Measurements from ENCODE around the gene REM2. TPM values are rescaled to one million over a fixed set of nuclear protein-coding genes. Genes with fewer than 3 reads are reported as not detected.
"Not testable (repeated sequence)": the region's sequence is repeated elsewhere in the genome, so short reads cannot be mapped to it uniquely, and the experiment has no call there.

REM2 gene
- polyA plus RNA-seq, 3 donors, result 1.8 TPM; not detected in 2

- no peak for TF ChIP-seq CTCF (IDR thresholded peaks at IDR 0.05)
- Mint-ChIP-seq H3K9me3 (peaks cover 0 to 2% (median 0%) of the 10 kb centered on the region in 7 donors), H3K4me3 (no peak overlapping the region), H3K36me3 (peaks cover 1 to 4% of the 10 kb centered on the region in 2 donors), H3K27ac (no peak overlapping the region), H3K4me1 (peaks cover 28% of the 10 kb centered on the region), H3K27me3 (ENCODE audit: low read depth in 3 of 3) (peaks cover 4 to 28% (median 13%) of the 10 kb centered on the region in 3 donors)
- no peaks in the 10 kb centered on the region for H3K36me3 ChIP-seq (replicated peaks in 1 of 2; ENCODE audit: control insufficient read depth in 1 of 2, insufficient read depth in 2 of 2, low read length in 2 of 2)
- peaks cover 0 to 5% of the 10 kb centered on the region in 2 donors for H3K27me3 ChIP-seq (ENCODE audit: control insufficient read depth in 2 of 2, insufficient read depth in 2 of 2, low read length in 2 of 2)
- H4K20me1 ChIP-seq (ENCODE audit: insufficient read depth, low read length), result no peaks in the 10 kb centered on the region
- DNase-seq, result no peak
- H3K4me1 ChIP-seq (ENCODE audit: control insufficient read depth in 1 of 2, insufficient read depth in 2 of 2, low read length in 2 of 2), result peaks cover 19 to 30% of the 10 kb centered on the region in 2 donors
- H2AFZ ChIP-seq (ENCODE audit: insufficient read depth, low read depth, low read length, poor library complexity, severe bottlenecking), result no peak overlapping the region
- H3K9me3 ChIP-seq (replicated peaks in 1 of 2; ENCODE audit: control insufficient read depth in 1 of 2, insufficient read depth in 1 of 2, low read length in 2 of 2), result no peaks in the 10 kb centered on the region
- WGBS (ENCODE audit: insufficient coverage), result 95% methylated on average over 11 of the region's 19 CpGs
- no peak overlapping the region for H3K9ac ChIP-seq (ENCODE audit: insufficient read depth, low read length, poor library complexity, severe bottlenecking)
- no peak overlapping the region for H3K4me3 ChIP-seq (replicated peaks in 1 of 3; ENCODE audit: low read depth in 2 of 3, low read length in 3 of 3)
- no peaks in the 10 kb centered on the region for H3K79me2 ChIP-seq (ENCODE audit: insufficient read depth, low read length)
- intact Hi-C loops (cut with micrococcal nuclease), result no loop called here
- H3K4me2 ChIP-seq (replicated peaks; ENCODE audit: extremely low read depth, low read length, poor library complexity, severe bottlenecking), result no peak overlapping the region
- no peak overlapping the region for H3K27ac ChIP-seq (ENCODE audit: low read depth in 1 of 2, low read length in 2 of 2)
Measured at GRCh38 chr14:22849212-22849819, 33.7 kb upstream of the REM2 start.

- 50% methylated on average over 2 of the region's 9 CpGs for WGBS (ENCODE audit: insufficient coverage)
- H3K9me3 ChIP-seq (replicated peaks in 1 of 2; ENCODE audit: control insufficient read depth in 1 of 2, insufficient read depth in 1 of 2, low read length in 2 of 2), result no peaks in the 10 kb centered on the region
- no peak overlapping the region for H3K9ac ChIP-seq (ENCODE audit: insufficient read depth, low read length, poor library complexity, severe bottlenecking)
- peaks cover 0 to 1% of the 10 kb centered on the region in 2 donors for H3K36me3 Mint-ChIP-seq
- peaks cover 28% of the 10 kb centered on the region for H3K4me1 Mint-ChIP-seq
- H3K36me3 ChIP-seq (replicated peaks in 1 of 2; ENCODE audit: control insufficient read depth in 1 of 2, insufficient read depth in 2 of 2, low read length in 2 of 2), result no peaks in the 10 kb centered on the region
- TF ChIP-seq CTCF (IDR thresholded peaks at IDR 0.05), result no peak
- H3K4me1 ChIP-seq (ENCODE audit: control insufficient read depth in 1 of 2, insufficient read depth in 2 of 2, low read length in 2 of 2), result peaks cover 19 to 30% of the 10 kb centered on the region in 2 donors
- intact Hi-C loops (cut with micrococcal nuclease), result loop anchor here (5.0 kb wide), 2 partner anchors 74 to 194 kb away; no protein-coding TSS in a partner anchor
- peaks cover 0 to 2% (median 0%) of the 10 kb centered on the region in 7 donors for H3K9me3 Mint-ChIP-seq
- peaks cover 3 to 29% (median 18%) of the 10 kb centered on the region in 3 donors for H3K27me3 Mint-ChIP-seq (ENCODE audit: low read depth in 3 of 3)
- H3K4me2 ChIP-seq (replicated peaks; ENCODE audit: extremely low read depth, low read length, poor library complexity, severe bottlenecking), result no peak overlapping the region
- no peak overlapping the region for H3K27ac ChIP-seq (ENCODE audit: low read depth in 1 of 2, low read length in 2 of 2)
- DNase-seq, result peak; percentile 65 to 93 (median 71)
- peak overlapping the region; percentile 46 for H2AFZ ChIP-seq (ENCODE audit: insufficient read depth, low read depth, low read length, poor library complexity, severe bottlenecking)
- no peaks in the 10 kb centered on the region for H4K20me1 ChIP-seq (ENCODE audit: insufficient read depth, low read length)
- H3K4me3 Mint-ChIP-seq, result peak overlapping the region in 1 of 2 donors; percentile 12
- no peaks in the 10 kb centered on the region for H3K79me2 ChIP-seq (ENCODE audit: insufficient read depth, low read length)
- H3K4me3 ChIP-seq (replicated peaks in 1 of 3; ENCODE audit: low read depth in 2 of 3, low read length in 3 of 3), result no peak overlapping the region
- peaks cover 0 to 5% of the 10 kb centered on the region in 2 donors for H3K27me3 ChIP-seq (ENCODE audit: control insufficient read depth in 2 of 2, insufficient read depth in 2 of 2, low read length in 2 of 2)
- H3K27ac Mint-ChIP-seq, result peak overlapping the region in 1 of 7 donors; percentile 27
Measured at GRCh38 chr14:22850944-22851764, 31.9 kb upstream of the REM2 start.

- H3K27ac Mint-ChIP-seq; H3K4me2 ChIP-seq (replicated peaks; ENCODE audit: extremely low read depth, low read length, poor library complexity, severe bottlenecking); H4K20me1 ChIP-seq (ENCODE audit: insufficient read depth, low read length); H3K27ac ChIP-seq (ENCODE audit: low read depth in 1 of 2, low read length in 2 of 2); H3K4me3 ChIP-seq (replicated peaks in 1 of 3; ENCODE audit: low read depth in 2 of 3, low read length in 3 of 3); H3K4me3 Mint-ChIP-seq; H3K36me3 Mint-ChIP-seq; H3K79me2 ChIP-seq (ENCODE audit: insufficient read depth, low read length); H3K9me3 Mint-ChIP-seq; H2AFZ ChIP-seq (ENCODE audit: insufficient read depth, low read depth, low read length, poor library complexity, severe bottlenecking); H3K36me3 ChIP-seq (replicated peaks in 1 of 2; ENCODE audit: control insufficient read depth in 1 of 2, insufficient read depth in 2 of 2, low read length in 2 of 2); H3K27me3 ChIP-seq (ENCODE audit: control insufficient read depth in 2 of 2, insufficient read depth in 2 of 2, low read length in 2 of 2); H3K9me3 ChIP-seq (replicated peaks in 1 of 2; ENCODE audit: control insufficient read depth in 1 of 2, insufficient read depth in 1 of 2, low read length in 2 of 2); DNase-seq; H3K9ac ChIP-seq (ENCODE audit: insufficient read depth, low read length, poor library complexity, severe bottlenecking): not testable (repeated sequence)
- intact Hi-C loops (cut with micrococcal nuclease), result loop anchor here (2.0 to 5.0 kb wide), 5 partner anchors 29 to 279 kb away; no protein-coding TSS in a partner anchor
- Mint-ChIP-seq H3K27me3 (ENCODE audit: low read depth in 3 of 3) (peaks cover 3 to 27% (median 22%) of the 10 kb centered on the region in 3 donors), H3K4me1 (peaks cover 28% of the 10 kb centered on the region)
- no CpG with 5 or more reads among the region's 12 CpGs for WGBS (ENCODE audit: insufficient coverage)
- H3K4me1 ChIP-seq (ENCODE audit: control insufficient read depth in 1 of 2, insufficient read depth in 2 of 2, low read length in 2 of 2), result peaks cover 19 to 30% of the 10 kb centered on the region in 2 donors
Measured at GRCh38 chr14:22852178-22852577, 30.8 kb upstream of the REM2 start.
